SH-SY5Y (cell line): ENCODE measurements around the gene TEX19.

Source experiments
- GATA2 ChIP-seq: IDR thresholded peaks from 2 replicates; pipeline ENCODE4 v1.6.1; 2011; ENCODE audit warnings: mild to moderate bottlenecking, low read depth, low read length
- GATA3 ChIP-seq: IDR thresholded peaks from 2 replicates; pipeline ENCODE4 v1.6.1; 2011; ENCODE audit warnings: low read depth, mild to moderate bottlenecking, low read length, moderate library complexity

Gene TEX19

GRCh38 chr17:82354804-82355308, 4.2 kb upstream of the TEX19 start:
- TF ChIP-seq GATA3 (no peak), GATA2 (no peak)

GRCh38 chr17:82355770-82356427, 3.1 kb upstream of the TEX19 start:
- no peak for TF ChIP-seq GATA3
- no peak for TF ChIP-seq GATA2

GRCh38 chr17:82356845-82357355, 2.1 kb upstream of the TEX19 start:
- TF ChIP-seq GATA2 = no peak
- no peak for TF ChIP-seq GATA3

GRCh38 chr17:82357394-82357793, 1.7 kb upstream of the TEX19 start:
- TF ChIP-seq GATA2 (no peak), GATA3 (no peak)

GRCh38 chr17:82361885-82362633, 3.0 kb downstream of the TEX19 start:
- TF ChIP-seq GATA3 = no peak

- no peak for TF ChIP-seq GATA3
- TF ChIP-seq GATA2 = no peak
These were observed 6.7 kb downstream of the TEX19 start for GRCh38 chr17:82365606-82366295.

- TF ChIP-seq GATA2 (no peak), GATA3 (no peak)
These were observed 7.7 kb downstream of the TEX19 start for GRCh38 chr17:82366749-82367148.

- no peak for TF ChIP-seq GATA2
- TF ChIP-seq GATA3 = no peak
These were observed 8.9 kb downstream of the TEX19 start for GRCh38 chr17:82367724-82368524.

- no peak for TF ChIP-seq GATA3
- TF ChIP-seq GATA2 = no peak
These were observed 10.2 kb downstream of the TEX19 start for GRCh38 chr17:82369211-82369610.

- no peak for TF ChIP-seq GATA3
- TF ChIP-seq GATA2 = no peak
These were observed 11.7 kb downstream of the TEX19 start for GRCh38 chr17:82370471-82371332.

- TF ChIP-seq GATA3 (no peak), GATA2 (no peak)
These were observed 12.5 kb downstream of the TEX19 start, which contains the start of gene UTS2R for GRCh38 chr17:82371333-82372248. UTS2R (plus strand) TSS chr17:82371765; CDS start chr17:82374325, 2,560 bp downstream.

- TF ChIP-seq GATA3 = no peak
- no peak for TF ChIP-seq GATA2
These were observed 13.4 kb downstream of the TEX19 start for GRCh38 chr17:82372249-82373071.
